Measurements from ENCODE around the gene CA9. TPM values are rescaled to one million over a fixed set of nuclear protein-coding genes. Genes with fewer than 3 reads are reported as not detected.

Gene CA9
- polyA plus RNA-seq, 3 donors: not detected

DNA sequence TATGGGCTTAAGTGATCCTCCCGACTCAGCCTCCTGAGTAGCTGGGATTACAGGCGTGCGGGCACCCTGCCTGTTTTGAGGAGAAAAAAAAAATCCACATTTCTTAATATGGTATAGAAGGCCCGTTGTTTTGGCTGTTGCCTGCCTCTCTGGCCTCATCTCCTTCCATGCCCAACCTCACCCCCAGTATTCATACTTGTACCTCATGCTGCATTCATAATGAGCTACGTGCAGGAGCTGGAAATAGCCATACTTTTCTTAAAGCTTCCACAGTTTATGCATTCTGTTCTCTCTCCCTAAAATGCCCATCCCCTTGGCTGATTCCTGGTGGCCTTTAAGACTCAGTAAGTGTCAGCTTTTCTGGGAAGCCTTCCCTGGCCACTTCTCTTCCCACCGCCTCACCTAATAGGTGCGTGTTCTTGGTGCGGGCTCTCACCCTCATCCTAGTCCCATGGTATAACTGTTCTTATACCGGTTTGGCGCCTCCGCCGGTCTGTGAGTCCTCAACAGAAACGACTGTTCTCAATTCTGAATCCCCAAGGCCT lies 18.1 kb downstream of the CA9 start:
- Histone ChIP-seq H2AFZ (ENCODE audit: insufficient read depth, low read depth, low read length, poor library complexity, severe bottlenecking) (no peak overlapping the region), H3K79me2 (ENCODE audit: insufficient read depth, low read length) (no peaks in the 10 kb centered on the region), H3K4me3 (replicated peaks in 1 of 3; ENCODE audit: low read depth in 2 of 3, low read length in 3 of 3) (no peak overlapping the region), H3K36me3 (replicated peaks in 1 of 2; ENCODE audit: control insufficient read depth in 1 of 2, insufficient read depth in 2 of 2, low read length in 2 of 2) (peaks cover 11 to 13% of the 10 kb centered on the region in 2 donors), H3K27ac (ENCODE audit: low read depth in 1 of 2, low read length in 2 of 2) (no peak overlapping the region), H3K9me3 (replicated peaks in 1 of 2; ENCODE audit: control insufficient read depth in 1 of 2, insufficient read depth in 1 of 2, low read length in 2 of 2) (no peaks in the 10 kb centered on the region), H3K9ac (ENCODE audit: insufficient read depth, low read length, poor library complexity, severe bottlenecking) (no peak overlapping the region), H4K20me1 (ENCODE audit: insufficient read depth, low read length) (peaks cover 14% of the 10 kb centered on the region), H3K4me2 (replicated peaks; ENCODE audit: extremely low read depth, low read length, poor library complexity, severe bottlenecking) (peak overlapping the region; percentile 90), H3K4me1 (ENCODE audit: control insufficient read depth in 1 of 2, insufficient read depth in 2 of 2, low read length in 2 of 2) (peaks cover 14 to 21% of the 10 kb centered on the region in 2 donors), H3K27me3 (ENCODE audit: control insufficient read depth in 2 of 2, insufficient read depth in 2 of 2, low read length in 2 of 2) (peaks cover 0 to 15% of the 10 kb centered on the region in 2 donors)
- peaks cover 4 to 25% (median 6%) of the 10 kb centered on the region in 3 donors for H3K27me3 Mint-ChIP-seq (ENCODE audit: low read depth in 3 of 3)
- intact Hi-C loops (cut with micrococcal nuclease): loop anchor here in 1 of 2 donors (10.0 kb wide), 1 partner anchor 47 kb away; no protein-coding TSS in a partner anchor
- peaks cover 10% of the 10 kb centered on the region for H3K4me1 Mint-ChIP-seq
- no peak overlapping the region for H3K4me3 Mint-ChIP-seq
- no peak for DNase-seq
- peak overlapping the region in 1 of 7 donors; percentile 20 for H3K27ac Mint-ChIP-seq
- peaks cover 0 to 3% (median 0%) of the 10 kb centered on the region in 7 donors for H3K9me3 Mint-ChIP-seq
- WGBS (ENCODE audit: insufficient coverage): 96% methylated on average over 3 of the region's 13 CpGs
- TF ChIP-seq, protein P1, sequence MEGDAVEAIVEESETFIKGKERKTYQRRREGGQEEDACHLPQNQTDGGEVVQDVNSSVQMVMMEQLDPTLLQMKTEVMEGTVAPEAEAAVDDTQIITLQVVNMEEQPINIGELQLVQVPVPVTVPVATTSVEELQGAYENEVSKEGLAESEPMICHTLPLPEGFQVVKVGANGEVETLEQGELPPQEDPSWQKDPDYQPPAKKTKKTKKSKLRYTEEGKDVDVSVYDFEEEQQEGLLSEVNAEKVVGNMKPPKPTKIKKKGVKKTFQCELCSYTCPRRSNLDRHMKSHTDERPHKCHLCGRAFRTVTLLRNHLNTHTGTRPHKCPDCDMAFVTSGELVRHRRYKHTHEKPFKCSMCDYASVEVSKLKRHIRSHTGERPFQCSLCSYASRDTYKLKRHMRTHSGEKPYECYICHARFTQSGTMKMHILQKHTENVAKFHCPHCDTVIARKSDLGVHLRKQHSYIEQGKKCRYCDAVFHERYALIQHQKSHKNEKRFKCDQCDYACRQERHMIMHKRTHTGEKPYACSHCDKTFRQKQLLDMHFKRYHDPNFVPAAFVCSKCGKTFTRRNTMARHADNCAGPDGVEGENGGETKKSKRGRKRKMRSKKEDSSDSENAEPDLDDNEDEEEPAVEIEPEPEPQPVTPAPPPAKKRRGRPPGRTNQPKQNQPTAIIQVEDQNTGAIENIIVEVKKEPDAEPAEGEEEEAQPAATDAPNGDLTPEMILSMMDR (IDR thresholded peaks at IDR 0.05): no peak
- H3K36me3 Mint-ChIP-seq: no peaks in the 10 kb centered on the region

DNA sequence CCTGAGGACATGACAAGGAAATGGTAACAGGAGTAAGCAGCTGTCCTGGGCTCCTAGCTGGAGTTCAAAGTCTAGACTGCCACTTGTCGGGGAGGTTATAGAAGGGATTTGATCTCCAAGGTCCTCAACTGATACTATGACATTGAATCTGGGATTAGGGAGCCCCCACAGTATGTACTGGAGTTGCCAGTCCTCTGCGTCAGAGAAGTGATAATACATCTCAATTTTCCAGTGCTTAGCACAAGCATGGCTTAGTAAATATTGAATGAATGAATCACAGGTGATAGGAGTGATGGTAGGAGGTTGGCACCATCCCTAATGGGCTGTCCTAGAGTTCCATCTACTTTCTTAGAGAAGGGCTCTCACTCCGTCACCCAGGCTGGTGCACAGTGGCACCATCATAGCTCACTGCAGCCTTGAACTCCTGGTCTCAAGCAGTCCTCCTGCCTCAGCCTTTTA lies 22.2 kb downstream of the CA9 start:
- Histone ChIP-seq H3K36me3 (replicated peaks in 1 of 2; ENCODE audit: control insufficient read depth in 1 of 2, insufficient read depth in 2 of 2, low read length in 2 of 2) (peaks cover 53 to 54% of the 10 kb centered on the region in 2 donors), H2AFZ (ENCODE audit: insufficient read depth, low read depth, low read length, poor library complexity, severe bottlenecking) (no peak overlapping the region), H3K4me3 (replicated peaks in 1 of 3; ENCODE audit: low read depth in 2 of 3, low read length in 3 of 3) (no peak overlapping the region), H4K20me1 (ENCODE audit: insufficient read depth, low read length) (peaks cover 55% of the 10 kb centered on the region), H3K4me2 (replicated peaks; ENCODE audit: extremely low read depth, low read length, poor library complexity, severe bottlenecking) (no peak overlapping the region), H3K9me3 (replicated peaks in 1 of 2; ENCODE audit: control insufficient read depth in 1 of 2, insufficient read depth in 1 of 2, low read length in 2 of 2) (no peaks in the 10 kb centered on the region), H3K27me3 (ENCODE audit: control insufficient read depth in 2 of 2, insufficient read depth in 2 of 2, low read length in 2 of 2) (no peaks in the 10 kb centered on the region), H3K9ac (ENCODE audit: insufficient read depth, low read length, poor library complexity, severe bottlenecking) (no peak overlapping the region), H3K79me2 (ENCODE audit: insufficient read depth, low read length) (no peaks in the 10 kb centered on the region), H3K27ac (ENCODE audit: low read depth in 1 of 2, low read length in 2 of 2) (no peak overlapping the region), H3K4me1 (ENCODE audit: control insufficient read depth in 1 of 2, insufficient read depth in 2 of 2, low read length in 2 of 2) (peaks cover 5 to 8% of the 10 kb centered on the region in 2 donors)
- Mint-ChIP-seq H3K27ac (peak overlapping the region in 1 of 7 donors; percentile 17), H3K27me3 (ENCODE audit: low read depth in 3 of 3) (peaks cover 0 to 6% (median 0%) of the 10 kb centered on the region in 3 donors), H3K36me3 (no peaks in the 10 kb centered on the region), H3K4me1 (peaks cover 5% of the 10 kb centered on the region), H3K4me3 (no peak overlapping the region), H3K9me3 (no peaks in the 10 kb centered on the region)
- 100% methylated on average over 2 of the region's 3 CpGs for WGBS (ENCODE audit: insufficient coverage)
- TF ChIP-seq, protein P1 (IDR thresholded peaks at IDR 0.05): no peak
- no peak for DNase-seq
- intact Hi-C loops (cut with micrococcal nuclease): loop anchor here (2.0 to 10.0 kb wide), 3 partner anchors 39 to 91 kb away; partner anchors contain the start of genes CCDC107 (in 1 of the 2), RMRP (in 1 of the 2) and TESK1 (in 1 of the 2)

Measured in CD14-positive monocyte (primary cell).